HepG2 (cell line): Measurements from ENCODE around the gene ACSF3. TPM values are rescaled to one million over a fixed set of nuclear protein-coding genes. Genes with fewer than 3 reads are reported as not detected.

Source experiments
- MBNL3 ChIP-seq: fragments of 250-450 bp; sonication (Bioruptor Pico); conservative IDR thresholded peaks from 2 replicates; pipeline ENCODE4 v1.8.0; 2022; ENCODE audit warnings: mild to moderate bottlenecking, inconsistent platforms
- NCOA2 ChIP-seq: sonication (generic); formaldehyde crosslinking; IDR thresholded peaks from 2 replicates; pipeline ENCODE4 v1.8.0; 2022; ENCODE audit warnings: inconsistent platforms
- ZNF225 ChIP-seq: sonication (generic); formaldehyde crosslinking; IDR thresholded peaks from 2 replicates; pipeline ENCODE4 v1.4.0; 2020; ENCODE audit warnings: mild to moderate bottlenecking, missing genetic modification reagents
- ZNF234 ChIP-seq: sonication (generic); formaldehyde crosslinking; conservative IDR thresholded peaks from 2 replicates; pipeline ENCODE4 v1.5.1; 2020; ENCODE audit warnings: mild to moderate bottlenecking, missing genetic modification reagents
- ZNF24 ChIP-seq: fragments of 450-650 bp; IDR thresholded peaks from 2 replicates; pipeline ENCODE4 v1.6.1; 2017; ENCODE audit warnings: antibody characterized with exemption, mild to moderate bottlenecking
- ZNF30 ChIP-seq: sonication (generic); formaldehyde crosslinking; IDR thresholded peaks from 2 replicates; pipeline ENCODE4 v1.5.0; 2020; ENCODE audit warnings: mild to moderate bottlenecking, missing genetic modification reagents
- ZNF607 ChIP-seq: sonication (generic); formaldehyde crosslinking; IDR thresholded peaks from 2 replicates; pipeline ENCODE4 v1.5.1; 2020; ENCODE audit warnings: missing genetic modification reagents, mild to moderate bottlenecking, borderline replicate concordance
- ZSCAN25 ChIP-seq: sonication (generic); formaldehyde crosslinking; IDR thresholded peaks from 2 replicates; pipeline ENCODE4 v1.8.0; 2022; ENCODE audit warnings: mild to moderate bottlenecking, missing genetic modification reagents
- polyA plus RNA-seq, 8 experiments: library from polyadenylated mRNA; depleted of rRNA in 3 of 8; stranded (reverse) in 7 of 8; unstranded in 1 of 8; fragments of >200 nt; fragmentation: Illumina TruSeq in 4 of 8; extraction: Trizol in 4 of 8; gene quantifications; 2 replicates each; pipeline versions ENCODE4 v1.2.1 to v1.2.3, GENCODE V29; 2011 to 2016; ENCODE audit warnings: low read depth in 4 of 8, missing spikeins in 1 of 8, mixed read lengths in 1 of 8; ENCODE audit not compliant: insufficient read depth in 1 of 8
- total RNA-seq, 5 experiments: library from RNA; depleted of rRNA; stranded (reverse); fragments of >200 nt; fragmentation: Illumina TruSeq; extraction: Trizol; gene quantifications; 2 replicates each; pipeline ENCODE4 v1.2.3, GENCODE V29; 2016; ENCODE audit warnings: low read depth in 1 of 5
- TF ChIP-seq, protein P1 (sequence below): sonication (generic); formaldehyde crosslinking; IDR thresholded peaks from 2 replicates; pipeline ENCODE4 v1.9.0; 2021; ENCODE audit warnings: mild to moderate bottlenecking, missing genetic modification reagents
- TF ChIP-seq, protein P2 (sequence below), 2 experiments: fragments of 450-650 bp in 1 of 2; sonication (generic) in 1 of 2; formaldehyde crosslinking in 1 of 2; IDR thresholded peaks; 2 replicates each; pipeline versions ENCODE4 v1.6.1 to v1.8.0; 2016 to 2022; ENCODE audit warnings: antibody characterized with exemption in 1 of 2, mild to moderate bottlenecking in 1 of 2, missing genetic modification reagents in 1 of 2
- TF ChIP-seq, protein P3 (sequence below): sonication (generic); formaldehyde crosslinking; IDR thresholded peaks from 2 replicates; pipeline ENCODE4 v1.5.1; 2020; ENCODE audit warnings: mild to moderate bottlenecking, missing genetic modification reagents, borderline replicate concordance

The ACSF3 gene
- total and polyA plus RNA-seq, 2 of the 13 experiments (the other 11 are each of a cell fraction or from before 2014, with no cell fraction given): 14.9 to 30.6 TPM

DNA sequence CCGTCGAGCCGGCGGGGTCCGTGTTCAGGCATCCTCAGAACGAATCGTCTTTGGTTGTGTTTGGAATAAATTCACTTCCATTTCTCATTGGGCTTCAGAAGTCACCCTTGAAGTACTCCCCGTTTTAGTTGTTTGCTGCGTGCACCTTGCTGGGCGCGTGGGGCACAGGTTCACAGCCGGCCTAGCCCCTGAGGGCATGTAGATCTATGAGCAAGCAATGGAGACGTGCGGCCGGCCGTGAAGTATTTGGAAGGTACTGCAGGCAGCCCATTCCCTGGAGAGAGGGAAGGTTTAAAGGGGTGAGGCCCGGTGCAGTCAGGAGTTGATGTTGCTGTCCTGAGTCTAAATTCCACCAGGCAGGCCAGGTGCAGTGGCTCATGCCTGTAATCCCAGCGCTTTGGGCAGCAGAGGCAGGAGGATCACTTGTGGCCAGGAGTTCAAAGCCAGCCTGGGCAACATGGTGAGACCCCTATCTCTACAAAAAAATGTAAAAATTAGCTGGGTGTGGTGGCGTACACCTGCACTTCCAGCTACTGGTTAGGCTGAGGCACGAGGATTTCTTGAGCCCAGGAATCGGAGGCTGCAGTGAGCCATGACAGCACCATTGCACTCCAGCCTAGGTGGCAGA lies 714 bp downstream of the ACSF3 start (continued):
- TF ChIP-seq, protein P1, sequence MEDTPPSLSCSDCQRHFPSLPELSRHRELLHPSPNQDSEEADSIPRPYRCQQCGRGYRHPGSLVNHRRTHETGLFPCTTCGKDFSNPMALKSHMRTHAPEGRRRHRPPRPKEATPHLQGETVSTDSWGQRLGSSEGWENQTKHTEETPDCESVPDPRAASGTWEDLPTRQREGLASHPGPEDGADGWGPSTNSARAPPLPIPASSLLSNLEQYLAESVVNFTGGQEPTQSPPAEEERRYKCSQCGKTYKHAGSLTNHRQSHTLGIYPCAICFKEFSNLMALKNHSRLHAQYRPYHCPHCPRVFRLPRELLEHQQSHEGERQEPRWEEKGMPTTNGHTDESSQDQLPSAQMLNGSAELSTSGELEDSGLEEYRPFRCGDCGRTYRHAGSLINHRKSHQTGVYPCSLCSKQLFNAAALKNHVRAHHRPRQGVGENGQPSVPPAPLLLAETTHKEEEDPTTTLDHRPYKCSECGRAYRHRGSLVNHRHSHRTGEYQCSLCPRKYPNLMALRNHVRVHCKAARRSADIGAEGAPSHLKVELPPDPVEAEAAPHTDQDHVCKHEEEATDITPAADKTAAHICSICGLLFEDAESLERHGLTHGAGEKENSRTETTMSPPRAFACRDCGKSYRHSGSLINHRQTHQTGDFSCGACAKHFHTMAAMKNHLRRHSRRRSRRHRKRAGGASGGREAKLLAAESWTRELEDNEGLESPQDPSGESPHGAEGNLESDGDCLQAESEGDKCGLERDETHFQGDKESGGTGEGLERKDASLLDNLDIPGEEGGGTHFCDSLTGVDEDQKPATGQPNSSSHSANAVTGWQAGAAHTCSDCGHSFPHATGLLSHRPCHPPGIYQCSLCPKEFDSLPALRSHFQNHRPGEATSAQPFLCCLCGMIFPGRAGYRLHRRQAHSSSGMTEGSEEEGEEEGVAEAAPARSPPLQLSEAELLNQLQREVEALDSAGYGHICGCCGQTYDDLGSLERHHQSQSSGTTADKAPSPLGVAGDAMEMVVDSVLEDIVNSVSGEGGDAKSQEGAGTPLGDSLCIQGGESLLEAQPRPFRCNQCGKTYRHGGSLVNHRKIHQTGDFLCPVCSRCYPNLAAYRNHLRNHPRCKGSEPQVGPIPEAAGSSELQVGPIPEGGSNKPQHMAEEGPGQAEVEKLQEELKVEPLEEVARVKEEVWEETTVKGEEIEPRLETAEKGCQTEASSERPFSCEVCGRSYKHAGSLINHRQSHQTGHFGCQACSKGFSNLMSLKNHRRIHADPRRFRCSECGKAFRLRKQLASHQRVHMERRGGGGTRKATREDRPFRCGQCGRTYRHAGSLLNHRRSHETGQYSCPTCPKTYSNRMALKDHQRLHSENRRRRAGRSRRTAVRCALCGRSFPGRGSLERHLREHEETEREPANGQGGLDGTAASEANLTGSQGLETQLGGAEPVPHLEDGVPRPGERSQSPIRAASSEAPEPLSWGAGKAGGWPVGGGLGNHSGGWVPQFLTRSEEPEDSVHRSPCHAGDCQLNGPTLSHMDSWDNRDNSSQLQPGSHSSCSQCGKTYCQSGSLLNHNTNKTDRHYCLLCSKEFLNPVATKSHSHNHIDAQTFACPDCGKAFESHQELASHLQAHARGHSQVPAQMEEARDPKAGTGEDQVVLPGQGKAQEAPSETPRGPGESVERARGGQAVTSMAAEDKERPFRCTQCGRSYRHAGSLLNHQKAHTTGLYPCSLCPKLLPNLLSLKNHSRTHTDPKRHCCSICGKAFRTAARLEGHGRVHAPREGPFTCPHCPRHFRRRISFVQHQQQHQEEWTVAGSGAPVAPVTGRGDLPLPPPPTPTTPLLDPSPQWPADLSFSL: no peak
- no peak for TF ChIP-seq ZNF24
- TF ChIP-seq ZNF225 (CRISPR knock-in tag): 0 out of 2 replicates have a peak, but pooled peaks have one; percentile 29
- TF ChIP-seq ZSCAN25 (CRISPR knock-in tag): peak; percentile 12; the same call in 1 of the 2 replicates
- 0 out of 2 replicates have a peak, but pooled peaks have one; percentile 35 for TF ChIP-seq ZNF607
- peak; percentile 14; the same call in 1 of the 2 replicates for TF ChIP-seq NCOA2 (CRISPR knock-in tag)
- 0 out of 2 replicates have a peak, but pooled peaks have one; percentile 45 for TF ChIP-seq ZNF234 (CRISPR knock-in tag)
- TF ChIP-seq, protein P2, sequence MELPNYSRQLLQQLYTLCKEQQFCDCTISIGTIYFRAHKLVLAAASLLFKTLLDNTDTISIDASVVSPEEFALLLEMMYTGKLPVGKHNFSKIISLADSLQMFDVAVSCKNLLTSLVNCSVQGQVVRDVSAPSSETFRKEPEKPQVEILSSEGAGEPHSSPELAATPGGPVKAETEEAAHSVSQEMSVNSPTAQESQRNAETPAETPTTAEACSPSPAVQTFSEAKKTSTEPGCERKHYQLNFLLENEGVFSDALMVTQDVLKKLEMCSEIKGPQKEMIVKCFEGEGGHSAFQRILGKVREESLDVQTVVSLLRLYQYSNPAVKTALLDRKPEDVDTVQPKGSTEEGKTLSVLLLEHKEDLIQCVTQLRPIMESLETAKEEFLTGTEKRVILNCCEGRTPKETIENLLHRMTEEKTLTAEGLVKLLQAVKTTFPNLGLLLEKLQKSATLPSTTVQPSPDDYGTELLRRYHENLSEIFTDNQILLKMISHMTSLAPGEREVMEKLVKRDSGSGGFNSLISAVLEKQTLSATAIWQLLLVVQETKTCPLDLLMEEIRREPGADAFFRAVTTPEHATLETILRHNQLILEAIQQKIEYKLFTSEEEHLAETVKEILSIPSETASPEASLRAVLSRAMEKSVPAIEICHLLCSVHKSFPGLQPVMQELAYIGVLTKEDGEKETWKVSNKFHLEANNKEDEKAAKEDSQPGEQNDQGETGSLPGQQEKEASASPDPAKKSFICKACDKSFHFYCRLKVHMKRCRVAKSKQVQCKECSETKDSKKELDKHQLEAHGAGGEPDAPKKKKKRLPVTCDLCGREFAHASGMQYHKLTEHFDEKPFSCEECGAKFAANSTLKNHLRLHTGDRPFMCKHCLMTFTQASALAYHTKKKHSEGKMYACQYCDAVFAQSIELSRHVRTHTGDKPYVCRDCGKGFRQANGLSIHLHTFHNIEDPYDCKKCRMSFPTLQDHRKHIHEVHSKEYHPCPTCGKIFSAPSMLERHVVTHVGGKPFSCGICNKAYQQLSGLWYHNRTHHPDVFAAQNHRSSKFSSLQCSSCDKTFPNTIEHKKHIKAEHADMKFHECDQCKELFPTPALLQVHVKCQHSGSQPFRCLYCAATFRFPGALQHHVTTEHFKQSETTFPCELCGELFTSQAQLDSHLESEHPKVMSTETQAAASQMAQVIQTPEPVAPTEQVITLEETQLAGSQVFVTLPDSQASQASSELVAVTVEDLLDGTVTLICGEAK (IDR thresholded peaks at IDR 0.05): no peak
- TF ChIP-seq, protein P2 (CRISPR knock-in tag; IDR thresholded peaks at IDR 0.05): 0 out of 2 replicates have a peak, but pooled peaks have one; percentile 34
- no peak for TF ChIP-seq MBNL3 (CRISPR knock-in tag)
- no peak for TF ChIP-seq ZNF30
- TF ChIP-seq, protein P3, sequence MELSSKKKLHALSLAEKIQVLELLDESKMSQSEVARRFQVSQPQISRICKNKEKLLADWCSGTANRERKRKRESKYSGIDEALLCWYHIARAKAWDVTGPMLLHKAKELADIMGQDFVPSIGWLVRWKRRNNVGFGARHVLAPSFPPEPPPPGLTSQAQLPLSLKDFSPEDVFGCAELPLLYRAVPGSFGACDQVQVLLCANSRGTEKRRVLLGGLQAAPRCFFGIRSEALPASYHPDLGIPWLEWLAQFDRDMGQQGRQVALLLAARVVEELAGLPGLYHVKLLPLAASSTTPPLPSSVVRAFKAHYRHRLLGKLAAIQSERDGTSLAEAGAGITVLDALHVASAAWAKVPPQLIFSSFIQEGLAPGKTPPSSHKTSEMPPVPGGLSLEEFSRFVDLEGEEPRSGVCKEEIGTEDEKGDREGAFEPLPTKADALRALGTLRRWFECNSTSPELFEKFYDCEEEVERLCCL (CRISPR knock-in tag): no peak
